LNCAP (cell line): ENCODE measurements around the gene MAP2K2.

Experiments
- CTCF ChIP-seq: fragments of 450-650 bp; IDR thresholded peaks from 2 replicates; pipeline ENCODE4 v1.5.1; 2017; ENCODE audit warnings: mild to moderate bottlenecking

MAP2K2 gene

GRCh38 chr19:4083677-4084546, 40.0 kb downstream of the MAP2K2 start:
- TF ChIP-seq CTCF = no peak

GRCh38 chr19:4082172-4082571, 41.8 kb downstream of the MAP2K2 start:
- TF ChIP-seq CTCF = no peak

GRCh38 chr19:4081441-4082129, 42.3 kb downstream of the MAP2K2 start:
- no peak for TF ChIP-seq CTCF

- TF ChIP-seq CTCF = no peak
Measured at GRCh38 chr19:4080473-4080872, 43.4 kb downstream of the MAP2K2 start.

GRCh38 chr19:4077800-4078684, 45.9 kb downstream of the MAP2K2 start:
- no peak for TF ChIP-seq CTCF

- TF ChIP-seq CTCF = no peak
Measured at GRCh38 chr19:4077007-4077374, 46.9 kb downstream of the MAP2K2 start.

GRCh38 chr19:4075373-4075772, 48.5 kb downstream of the MAP2K2 start:
- no peak for TF ChIP-seq CTCF
